ENCODE results near the gene SH3RF3. TPM values are rescaled to one million over a fixed set of nuclear protein-coding genes. Genes with fewer than 3 reads are reported as not detected.
A peak's percentile ranks its signal among the peaks of the same experiment; 100 is the strongest.

Gene SH3RF3
- total RNA-seq, 2 experiments from 2014 or later: 1.9 to 2.3 TPM

- intact Hi-C loops (cut with micrococcal nuclease): no loop called here
- Mint-ChIP-seq H3K27me3 (no peaks in the 10 kb centered on the region), H3K9me3 (no peaks in the 10 kb centered on the region), H3K36me3 (ENCODE audit: low read depth) (no peaks in the 10 kb centered on the region), H3K4me1 (ENCODE audit: low read depth) (peaks cover 15% of the 10 kb centered on the region), H3K4me3 (no peak overlapping the region), H3K27ac (no peak overlapping the region)
- CTCF ChIA-PET: no interaction called here
- POLR2A ChIA-PET: interaction anchor here (1.4 kb wide), 1 partner anchor 18 kb away, joined by 4 read pairs; no protein-coding TSS in a partner anchor
- DNase-seq (no peak), ATAC-seq (no peak)
- no peak for TF ChIP-seq CTCF (IDR thresholded peaks at IDR 0.05)
Observed at GRCh38 chr2:109226622-109227021, 97.6 kb downstream of the SH3RF3 start.

- CTCF ChIA-PET: interaction anchor here (0.8 kb wide), 1 partner anchor 34 kb away, joined by 3 read pairs; no protein-coding TSS in a partner anchor
Observed at GRCh38 chr2:109229094-109229675, 100.2 kb downstream of the SH3RF3 start.

GRCh38 chr2:109230941-109231420, 102.0 kb downstream of the SH3RF3 start:
- H3K36me3 Mint-ChIP-seq (ENCODE audit: low read depth): no peaks in the 10 kb centered on the region
- peak overlapping the region; percentile 15 for H3K27ac Mint-ChIP-seq
- H3K27me3 Mint-ChIP-seq: no peaks in the 10 kb centered on the region
- peak; percentile 15 for DNase-seq
- H3K4me1 Mint-ChIP-seq (ENCODE audit: low read depth): peaks cover 18% of the 10 kb centered on the region
- TF ChIP-seq CTCF (IDR thresholded peaks at IDR 0.05): no peak
- no peaks in the 10 kb centered on the region for H3K9me3 Mint-ChIP-seq
- ChIA-PET POLR2A (no interaction called here), CTCF (interaction anchor here (0.7 kb wide), 1 partner anchor 27 kb away, joined by 3 read pairs; no protein-coding TSS in a partner anchor)
- intact Hi-C loops (cut with micrococcal nuclease): no loop called here
- ATAC-seq: peak; percentile 24
- no peak overlapping the region for H3K4me3 Mint-ChIP-seq

More at GRCh38 chr2:109229094-109229675, 100.2 kb downstream of the SH3RF3 start:
- Mint-ChIP-seq H3K36me3 (ENCODE audit: low read depth) (no peaks in the 10 kb centered on the region), H3K27ac (no peak overlapping the region), H3K4me1 (ENCODE audit: low read depth) (peaks cover 18% of the 10 kb centered on the region), H3K4me3 (no peak overlapping the region), H3K9me3 (no peaks in the 10 kb centered on the region), H3K27me3 (no peaks in the 10 kb centered on the region)
- ATAC-seq (no peak), DNase-seq (no peak)
- intact Hi-C loops (cut with micrococcal nuclease): no loop called here
- TF ChIP-seq CTCF (IDR thresholded peaks at IDR 0.05): no peak
- POLR2A ChIA-PET: no interaction called here

- Mint-ChIP-seq H3K4me3 (no peak overlapping the region), H3K27ac (no peak overlapping the region), H3K9me3 (no peaks in the 10 kb centered on the region), H3K36me3 (ENCODE audit: low read depth) (no peaks in the 10 kb centered on the region), H3K4me1 (ENCODE audit: low read depth) (peaks cover 21% of the 10 kb centered on the region), H3K27me3 (no peaks in the 10 kb centered on the region)
- ATAC-seq: no peak
- intact Hi-C loops (cut with micrococcal nuclease): no loop called here
- no peak for TF ChIP-seq CTCF (IDR thresholded peaks at IDR 0.05)
- ChIA-PET POLR2A (no interaction called here), CTCF (interaction anchor here (0.7 kb wide), 1 partner anchor 26 kb away, joined by 3 read pairs; no protein-coding TSS in a partner anchor)
- no peak for DNase-seq
Observed at GRCh38 chr2:109231428-109231827, 102.4 kb downstream of the SH3RF3 start.

- ChIA-PET CTCF (interaction anchor here (0.7 kb wide), 1 partner anchor 26 kb away, joined by 3 read pairs; no protein-coding TSS in a partner anchor), POLR2A (no interaction called here)
- Mint-ChIP-seq H3K4me1 (ENCODE audit: low read depth) (peaks cover 26% of the 10 kb centered on the region), H3K4me3 (no peak overlapping the region), H3K27ac (no peak overlapping the region), H3K9me3 (no peaks in the 10 kb centered on the region), H3K27me3 (no peaks in the 10 kb centered on the region), H3K36me3 (ENCODE audit: low read depth) (no peaks in the 10 kb centered on the region)
- intact Hi-C loops (cut with micrococcal nuclease): no loop called here
- no peak for ATAC-seq
- no peak for TF ChIP-seq CTCF (IDR thresholded peaks at IDR 0.05)
- no peak for DNase-seq
Observed at GRCh38 chr2:109231996-109232705, 103.1 kb downstream of the SH3RF3 start.

All from activated CD8-positive, alpha-beta T cell treated with anti-CD3 and anti-CD28 coated beads for 36 hours (primary cell).